Lower lobe of right lung (tissue), 2 donors: Measurements from ENCODE around the gene KIAA1217. TPM values are rescaled to one million over a fixed set of nuclear protein-coding genes. Genes with fewer than 3 reads are reported as not detected.

Source experiments
- ATAC-seq, 2 donors: fragments of 200-7000 bp; cut with Tn5 transposase; one replicate each; pipeline ENCODE4 v1.9.1; 2020 to 2022; ENCODE audit warnings: mild to moderate bottlenecking in 2 of 2, moderate library complexity in 2 of 2
- DNase-seq: peaks from one replicate; pipeline ENCODE4 v3.0.0-alpha.2; 2020
- H3K27ac ChIP-seq: fragments of 200-600 bp; one replicate; pipeline ENCODE4 v1.8.0; 2022
- H3K27me3 ChIP-seq: fragments of 200-600 bp; one replicate; pipeline ENCODE4 v1.8.0; 2022; ENCODE audit warnings: low read depth
- H3K36me3 ChIP-seq: fragments of 200-600 bp; one replicate; pipeline ENCODE4 v1.8.0; 2022; ENCODE audit warnings: mild to moderate bottlenecking
- H3K4me1 ChIP-seq: fragments of 200-600 bp; one replicate; pipeline ENCODE4 v1.8.0; 2022
- H3K4me3 ChIP-seq: fragments of 200-600 bp; one replicate; pipeline ENCODE4 v1.8.0; 2022; ENCODE audit warnings: mild to moderate bottlenecking
- H3K9me3 ChIP-seq: fragments of 200-600 bp; one replicate; pipeline ENCODE4 v1.8.0; 2022
- CTCF ChIP-seq: fragments of 200-600 bp; IDR thresholded peaks from one replicate; pipeline ENCODE4 v1.8.0; 2022; ENCODE audit warnings: antibody characterized with exemption, mild to moderate bottlenecking
- intact Hi-C: fragments of 100-400 bp; cut with DNase I; formaldehyde crosslinking; loops from one replicate; pipeline ENCODE4 v1.11.0; 2022
- total RNA-seq: library from RNA; stranded (reverse); fragmentation: NEBNext Ultra II Directional; extraction: Animal tissue kit (Norgen Biotek cat#: 25700); gene quantifications from one replicate; pipeline ENCODE4 v1.2.1, GENCODE V29; 2021
- donor health status: DM: no; HTN: yes; CAD: no; lungs with severe emphysema.

KIAA1217 gene
- total RNA-seq, 1 donor from 2014 or later: 37.2 TPM

- no peak for ATAC-seq
These were observed 327.7 kb downstream of the KIAA1217 start for GRCh38 chr10:24536636-24537035.

DNA sequence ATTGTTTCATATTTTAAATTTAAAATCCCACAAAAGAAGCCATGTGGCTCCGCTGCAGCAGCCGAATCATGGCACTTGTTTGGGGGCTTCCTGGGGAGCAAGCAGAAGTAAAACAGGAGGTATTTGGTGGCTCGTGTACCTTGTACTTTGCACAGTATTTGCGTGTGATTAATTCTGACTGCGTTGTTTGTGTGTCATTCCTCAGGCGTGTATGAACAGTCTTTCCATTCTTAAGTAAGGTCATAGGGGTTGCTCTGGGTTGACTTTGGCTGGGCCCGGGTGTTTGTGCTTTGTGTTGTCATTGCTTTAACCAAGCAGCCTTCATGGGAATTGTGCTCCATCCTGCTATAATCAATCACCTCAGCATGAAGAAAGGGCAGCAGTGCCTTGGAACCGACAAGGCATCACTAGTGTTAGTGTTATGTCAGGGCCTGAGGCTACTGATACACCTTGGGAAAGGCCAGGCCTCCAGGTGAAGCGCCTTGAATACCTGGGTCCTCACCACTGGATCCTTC, 332.4 kb downstream of the KIAA1217 start:
- Histone ChIP-seq H3K27me3 (no peaks in the 10 kb centered on the region), H3K4me1 (no peaks in the 10 kb centered on the region), H3K36me3 (peaks cover 72% of the 10 kb centered on the region), H3K4me3 (no peak overlapping the region), H3K9me3 (no peaks in the 10 kb centered on the region), H3K27ac (no peak overlapping the region)
- no peak for ATAC-seq
- DNase-seq: no peak
- intact Hi-C loops: no loop called here
- TF ChIP-seq CTCF: no peak

More at GRCh38 chr10:24536636-24537035, 327.7 kb downstream of the KIAA1217 start:
- no peak for DNase-seq
- peaks cover 69% of the 10 kb centered on the region for H3K36me3 ChIP-seq
- no peak for TF ChIP-seq CTCF
- H3K27ac ChIP-seq: no peak overlapping the region
- no peaks in the 10 kb centered on the region for H3K4me1 ChIP-seq
- intact Hi-C loops: no loop called here
- no peaks in the 10 kb centered on the region for H3K27me3 ChIP-seq
- H3K9me3 ChIP-seq: no peaks in the 10 kb centered on the region
- H3K4me3 ChIP-seq: no peak overlapping the region

- no peak for TF ChIP-seq CTCF
- no peak for ATAC-seq
- intact Hi-C loops: no loop called here
- no peak for DNase-seq
- no peaks in the 10 kb centered on the region for H3K9me3 ChIP-seq
- H3K4me3 ChIP-seq: no peak overlapping the region
- no peak overlapping the region for H3K27ac ChIP-seq
- no peaks in the 10 kb centered on the region for H3K4me1 ChIP-seq
- peaks cover 65% of the 10 kb centered on the region for H3K36me3 ChIP-seq
- H3K27me3 ChIP-seq: no peaks in the 10 kb centered on the region
These were observed 333.7 kb downstream of the KIAA1217 start for GRCh38 chr10:24542314-24543270.

DNA sequence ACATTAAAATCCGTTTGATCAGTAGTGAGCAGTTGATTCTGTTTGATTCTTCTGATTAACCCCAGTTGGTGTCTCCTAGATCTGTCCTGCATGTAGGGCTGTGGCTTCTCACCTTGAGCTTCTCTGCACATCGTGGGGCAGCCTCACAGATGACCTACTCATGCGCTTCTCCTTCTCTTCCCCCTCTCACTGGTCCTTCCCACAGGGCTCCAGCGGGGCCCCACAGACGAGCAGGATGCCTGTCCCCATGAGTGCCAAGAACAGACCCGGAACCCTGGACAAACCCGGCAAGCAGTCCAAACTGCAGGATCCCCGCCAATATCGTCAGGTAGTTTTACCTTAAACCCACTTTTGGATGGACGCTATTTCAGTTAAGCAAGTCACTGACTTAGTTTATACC, 335.8 kb downstream of the KIAA1217 start:
- no peak for TF ChIP-seq CTCF
- intact Hi-C loops: no loop called here
- no peaks in the 10 kb centered on the region for H3K4me1 ChIP-seq
- H3K9me3 ChIP-seq: no peaks in the 10 kb centered on the region
- H3K36me3 ChIP-seq: peaks cover 53% of the 10 kb centered on the region
- H3K27me3 ChIP-seq: no peaks in the 10 kb centered on the region
- ATAC-seq: no peak
- no peak overlapping the region for H3K4me3 ChIP-seq
- H3K27ac ChIP-seq: no peak overlapping the region
- DNase-seq: no peak

- Histone ChIP-seq H3K27ac (no peak overlapping the region), H3K4me1 (no peaks in the 10 kb centered on the region), H3K27me3 (no peaks in the 10 kb centered on the region), H3K36me3 (peaks cover 53% of the 10 kb centered on the region), H3K4me3 (no peak overlapping the region), H3K9me3 (no peaks in the 10 kb centered on the region)
- intact Hi-C loops: no loop called here
- DNase-seq (no peak), ATAC-seq (no peak)
- TF ChIP-seq CTCF: no peak
These were observed 336.6 kb downstream of the KIAA1217 start for GRCh38 chr10:24545585-24545984.
